A204.1 (cell line): ENCODE measurements around the gene KLK10.

Source experiments
- FAIRE-seq: peaks from 2 replicates; lab custom pipeline; 2012; peaks lifted over from hg19 to GRCh38; lab: Jason Lieb, UNC

Gene KLK10

GRCh38 chr19:50967929-50968715 is 51.4 kb downstream of the KLK10 start:
- no peak for FAIRE-seq

DNA sequence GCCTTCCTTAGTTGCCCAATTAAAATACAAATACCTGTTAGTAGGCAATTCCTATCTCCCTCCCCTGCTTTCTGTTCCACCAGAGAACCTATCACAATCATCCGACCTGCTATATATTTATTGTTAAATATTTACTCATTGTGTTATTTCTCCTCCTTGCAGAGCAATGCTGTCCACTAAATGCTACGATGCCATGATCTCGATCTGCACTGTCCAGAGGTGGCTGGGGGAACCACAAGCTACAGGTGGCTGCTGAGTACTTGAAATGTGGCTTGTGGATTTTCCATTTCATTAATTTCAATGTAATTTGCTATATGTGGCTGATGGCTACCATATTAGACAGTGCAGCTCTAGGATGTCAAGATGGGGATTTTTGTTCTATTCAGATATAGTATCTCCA is 55.2 kb downstream of the KLK10 start:
- no peak for FAIRE-seq

GRCh38 chr19:50963381-50963780 is 56.1 kb downstream of the KLK10 start:
- FAIRE-seq, result no peak
